SU-DHL-6 (cell line): Measurements from ENCODE around the gene BTBD2.

ENCODE experiments used
- H2AFZ ChIP-seq: fragments of 200-600 bp; sonication (generic); 2 replicates; pipeline ENCODE4 v1.6.1; 2014; ENCODE audit warnings: low read depth, mild to moderate bottlenecking, moderate library complexity, mixed read lengths, antibody characterized with exemption, low read length; ENCODE audit not compliant: severe bottlenecking
- H3F3A ChIP-seq: fragments of 200-600 bp; shearing (Covaris generic); 2 replicates; pipeline ENCODE4 v1.6.0; 2016; ENCODE audit warnings: antibody characterized with exemption, mild to moderate bottlenecking; ENCODE audit not compliant: insufficient read depth
- H3K27ac ChIP-seq: fragments of 200-600 bp; sonication (generic); 2 replicates; pipeline ENCODE4 v1.5.1; 2016; ENCODE audit warnings: low read depth, mild to moderate bottlenecking, low read length, moderate library complexity, mixed read lengths
- H3K27me3 ChIP-seq: fragments of 200-600 bp; sonication (generic), shearing (Covaris generic); 2 replicates; pipeline ENCODE4 v1.6.0; 2014; ENCODE audit warnings: mild to moderate bottlenecking, low read length
- H3K36me3 ChIP-seq: fragments of 200-600 bp; sonication (generic); 2 replicates; pipeline ENCODE4 v1.6.1; 2014; ENCODE audit warnings: mild to moderate bottlenecking, low read length, mixed read lengths
- H3K4me2 ChIP-seq: fragments of 300-600, 200-600 bp; shearing (Covaris generic), sonication (generic); 2 replicates; pipeline ENCODE4 v1.6.0; 2014; ENCODE audit warnings: low read length, low read depth, mild to moderate bottlenecking; ENCODE audit not compliant: poor library complexity, severe bottlenecking
- H3K4me3 ChIP-seq: fragments of 200-600 bp; sonication (generic); 2 replicates; pipeline ENCODE4 v1.5.1; 2014; ENCODE audit warnings: antibody characterized with exemption, low read length, mild to moderate bottlenecking, mixed read lengths; ENCODE audit not compliant: insufficient read depth, poor library complexity, severe bottlenecking
- H3K79me2 ChIP-seq: fragments of 200-600 bp; sonication (generic); 2 replicates; pipeline ENCODE4 v1.6.1; 2014; ENCODE audit warnings: mild to moderate bottlenecking, low read length, moderate library complexity; ENCODE audit not compliant: insufficient read depth
- H3K9ac ChIP-seq: fragments of 200-600 bp; sonication (generic); 2 replicates; pipeline ENCODE4 v1.7.0; 2014; ENCODE audit warnings: mild to moderate bottlenecking, low read length
- H3K9me2 ChIP-seq: fragments of 200-600 bp; sonication (generic); replicated peaks from 2 replicates; pipeline ENCODE4 v1.6.1; 2014; ENCODE audit warnings: low read length; ENCODE audit not compliant: insufficient read depth
- H3K9me3 ChIP-seq: fragments of 200-600 bp; sonication (generic); 2 replicates; pipeline ENCODE4 v1.6.1; 2014; ENCODE audit warnings: low read length, mixed read lengths; ENCODE audit not compliant: insufficient read depth
- H4K20me1 ChIP-seq: fragments of 200-600 bp; sonication (generic); 2 replicates; pipeline ENCODE4 v1.6.1; 2014; ENCODE audit warnings: low read depth, mild to moderate bottlenecking, antibody characterized with exemption, low read length, moderate library complexity, mixed read lengths
- CTCF ChIP-seq: fragments of 200-600 bp; sonication (generic); IDR thresholded peaks from one replicate; pipeline ENCODE4 v1.5.1; 2017; ENCODE audit warnings: antibody characterized with exemption, mild to moderate bottlenecking, low read length, moderate library complexity; ENCODE audit not compliant: insufficient read depth, poor library complexity, severe bottlenecking
- EZH2phosphoT487 ChIP-seq: fragments of 200-600 bp; sonication (generic), shearing (Covaris generic); conservative IDR thresholded peaks from 2 replicates; pipeline ENCODE4 v1.6.1; 2018; ENCODE audit warnings: mild to moderate bottlenecking, antibody characterized with exemption, low read length, moderate library complexity, mixed read lengths

The BTBD2 gene

GRCh38 chr19:2046046-2046907 is 30.8 kb upstream of the BTBD2 start:
- no peak for TF ChIP-seq CTCF
- no peak for TF ChIP-seq EZH2phosphoT487
- H3K79me2 ChIP-seq, result peaks cover 42% of the 10 kb centered on the region
- no peaks in the 10 kb centered on the region for H3K36me3 ChIP-seq
- peaks cover 8% of the 10 kb centered on the region; the same call in 1 of the 2 replicates for H3F3A ChIP-seq
- no peaks in the 10 kb centered on the region for H3K27me3 ChIP-seq
- H4K20me1 ChIP-seq, result no peaks in the 10 kb centered on the region; the same call in 1 of the 2 replicates
- H3K9ac ChIP-seq, result no peak overlapping the region
- no peak overlapping the region for H3K4me3 ChIP-seq
- no peak overlapping the region for H3K4me2 ChIP-seq
- no peak overlapping the region for H3K27ac ChIP-seq
- H3K9me2 ChIP-seq, result no peaks in the 10 kb centered on the region
- no peak overlapping the region for H2AFZ ChIP-seq
- H3K9me3 ChIP-seq, result no peaks in the 10 kb centered on the region

DNA sequence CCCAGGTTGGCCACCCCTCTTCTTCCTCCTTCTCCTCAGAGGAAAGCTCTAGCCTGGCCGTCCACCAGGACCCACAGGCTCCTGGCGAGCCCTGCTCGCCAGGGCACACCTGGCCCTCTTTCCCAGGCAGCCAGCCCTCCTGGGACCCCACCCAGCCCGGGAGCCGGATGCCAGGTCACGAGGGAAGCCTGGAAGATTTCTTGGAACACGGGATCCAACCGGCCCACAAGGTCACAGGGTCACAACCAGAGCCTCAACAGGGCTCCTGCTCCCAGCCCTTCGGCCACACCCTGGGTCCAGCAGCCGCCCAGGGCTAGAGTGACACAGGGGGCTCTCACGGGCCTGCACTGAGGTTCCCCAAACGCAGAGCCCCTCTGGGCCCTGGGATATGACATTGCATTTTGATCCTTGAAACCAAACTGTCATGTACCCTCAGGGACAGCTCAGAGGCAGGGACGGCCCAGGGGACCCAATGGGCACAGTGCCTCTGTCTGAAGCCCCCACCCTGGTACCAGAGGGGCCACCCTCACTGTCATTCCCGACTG is 30.1 kb upstream of the BTBD2 start:
- Histone ChIP-seq H3K36me3 (no peaks in the 10 kb centered on the region), H3K9ac (no peak overlapping the region), H3K9me2 (no peaks in the 10 kb centered on the region), H3K79me2 (peaks cover 40% of the 10 kb centered on the region), H3K27me3 (no peaks in the 10 kb centered on the region), H3F3A (peaks cover 8% of the 10 kb centered on the region; the same call in 1 of the 2 replicates), H2AFZ (no peak overlapping the region), H3K9me3 (no peaks in the 10 kb centered on the region), H4K20me1 (no peaks in the 10 kb centered on the region; the same call in 1 of the 2 replicates), H3K4me3 (no peak overlapping the region), H3K27ac (no peak overlapping the region), H3K4me2 (no peak overlapping the region)
- TF ChIP-seq CTCF, result no peak
- no peak for TF ChIP-seq EZH2phosphoT487

GRCh38 chr19:2044709-2045500 is 29.4 kb upstream of the BTBD2 start:
- Histone ChIP-seq H3K9me3 (no peaks in the 10 kb centered on the region), H3K36me3 (no peaks in the 10 kb centered on the region), H3F3A (peaks cover 8% of the 10 kb centered on the region; the same call in 1 of the 2 replicates), H3K4me3 (no peak overlapping the region), H4K20me1 (no peaks in the 10 kb centered on the region), H3K27ac (peak overlapping the region; percentile 45; the same call in 1 of the 2 replicates), H3K79me2 (peaks cover 34% of the 10 kb centered on the region), H2AFZ (no peak overlapping the region), H3K9me2 (no peaks in the 10 kb centered on the region), H3K27me3 (no peaks in the 10 kb centered on the region), H3K9ac (no peak overlapping the region), H3K4me2 (no peak overlapping the region)
- TF ChIP-seq CTCF, result no peak
- no peak for TF ChIP-seq EZH2phosphoT487
